ENCODE measurements around the gene GRIN2C.

GRIN2C gene

GRCh38 chr17:74804683-74805082 lies 55.0 kb downstream of the GRIN2C start:
- in situ Hi-C loops (cut with HindIII; ENCODE audit: low sequenced_read_pairs) = no loop called here

DNA sequence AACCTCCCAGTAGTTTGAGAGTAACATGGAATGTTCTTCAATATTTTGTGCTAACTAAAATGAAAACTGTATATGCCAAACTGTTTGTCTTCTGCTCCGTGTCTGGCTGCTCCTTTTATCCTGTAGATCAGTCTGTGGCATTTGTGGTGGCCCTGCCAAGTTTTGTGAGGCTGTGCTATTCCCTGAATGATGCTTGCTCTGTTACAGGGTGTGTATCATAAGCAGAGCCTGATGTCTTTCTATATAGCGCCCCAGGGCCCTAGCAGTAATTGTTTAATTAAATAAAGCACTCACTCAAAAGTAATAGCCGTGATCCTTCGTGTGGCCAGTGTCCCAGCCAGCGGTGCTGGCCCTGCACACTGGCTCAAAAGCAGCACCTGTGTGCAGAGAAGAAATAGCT lies 55.7 kb downstream of the GRIN2C start:
- in situ Hi-C loops (cut with HindIII; ENCODE audit: low sequenced_read_pairs) = no loop called here

- in situ Hi-C loops (cut with HindIII; ENCODE audit: low sequenced_read_pairs) = no loop called here
Measured at GRCh38 chr17:74803388-74803930, 56.2 kb downstream of the GRIN2C start.

DNA sequence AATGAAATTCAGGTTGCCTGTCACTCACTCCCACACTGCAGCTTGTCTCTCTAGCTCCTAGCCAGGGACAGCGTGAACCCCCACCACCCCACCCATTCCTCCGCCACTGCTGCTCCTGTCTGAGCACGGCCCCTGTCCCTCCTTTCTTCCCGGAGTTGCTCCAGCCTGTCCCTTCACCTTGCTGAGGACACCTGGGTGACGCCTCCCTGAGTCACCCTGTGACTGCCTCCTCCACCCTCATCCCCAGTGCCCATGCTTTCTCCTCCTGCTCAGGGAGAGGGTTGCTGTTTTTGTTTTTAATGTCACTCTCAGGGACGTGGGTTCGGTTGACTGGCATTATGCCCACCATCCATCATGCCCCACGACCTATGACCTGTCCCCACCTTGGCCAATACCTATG lies 57.8 kb downstream of the GRIN2C start:
- in situ Hi-C loops (cut with HindIII; ENCODE audit: low sequenced_read_pairs) = no loop called here

GRCh38 chr17:74800531-74800930 lies 59.2 kb downstream of the GRIN2C start:
- in situ Hi-C loops (cut with HindIII; ENCODE audit: low sequenced_read_pairs) = no loop called here

- in situ Hi-C loops (cut with HindIII; ENCODE audit: low sequenced_read_pairs) = no loop called here
Measured at GRCh38 chr17:74799097-74799496, 60.6 kb downstream of the GRIN2C start.

- in situ Hi-C loops (cut with HindIII; ENCODE audit: low sequenced_read_pairs) = no loop called here
Measured at GRCh38 chr17:74798239-74798707, 61.4 kb downstream of the GRIN2C start.

- in situ Hi-C loops (cut with HindIII; ENCODE audit: low sequenced_read_pairs) = no loop called here
Measured at GRCh38 chr17:74797824-74798223, 61.9 kb downstream of the GRIN2C start.

DNA sequence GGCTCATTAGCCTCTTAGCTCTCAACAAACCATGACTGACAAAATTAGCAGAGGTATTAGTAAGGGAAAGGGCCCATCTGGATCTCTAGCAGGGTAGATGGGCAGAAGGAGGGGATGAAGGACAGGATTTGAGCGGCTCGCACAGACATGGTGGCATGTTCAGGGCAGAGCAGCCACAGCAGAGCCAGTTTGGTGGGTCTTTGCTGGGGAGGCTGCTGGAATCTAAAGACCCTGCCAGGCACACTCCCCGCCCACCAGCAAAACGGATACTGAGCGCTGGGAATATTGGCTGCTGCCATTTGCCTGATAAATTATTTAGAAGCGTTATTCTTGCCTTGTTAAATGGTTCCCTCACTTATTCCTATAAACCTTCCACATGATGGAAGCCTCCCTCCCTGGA lies 62.8 kb downstream of the GRIN2C start:
- in situ Hi-C loops (cut with HindIII; ENCODE audit: low sequenced_read_pairs) = no loop called here

- in situ Hi-C loops (cut with HindIII; ENCODE audit: low sequenced_read_pairs) = no loop called here
Measured at GRCh38 chr17:74796211-74796610, 63.5 kb downstream of the GRIN2C start.

DNA sequence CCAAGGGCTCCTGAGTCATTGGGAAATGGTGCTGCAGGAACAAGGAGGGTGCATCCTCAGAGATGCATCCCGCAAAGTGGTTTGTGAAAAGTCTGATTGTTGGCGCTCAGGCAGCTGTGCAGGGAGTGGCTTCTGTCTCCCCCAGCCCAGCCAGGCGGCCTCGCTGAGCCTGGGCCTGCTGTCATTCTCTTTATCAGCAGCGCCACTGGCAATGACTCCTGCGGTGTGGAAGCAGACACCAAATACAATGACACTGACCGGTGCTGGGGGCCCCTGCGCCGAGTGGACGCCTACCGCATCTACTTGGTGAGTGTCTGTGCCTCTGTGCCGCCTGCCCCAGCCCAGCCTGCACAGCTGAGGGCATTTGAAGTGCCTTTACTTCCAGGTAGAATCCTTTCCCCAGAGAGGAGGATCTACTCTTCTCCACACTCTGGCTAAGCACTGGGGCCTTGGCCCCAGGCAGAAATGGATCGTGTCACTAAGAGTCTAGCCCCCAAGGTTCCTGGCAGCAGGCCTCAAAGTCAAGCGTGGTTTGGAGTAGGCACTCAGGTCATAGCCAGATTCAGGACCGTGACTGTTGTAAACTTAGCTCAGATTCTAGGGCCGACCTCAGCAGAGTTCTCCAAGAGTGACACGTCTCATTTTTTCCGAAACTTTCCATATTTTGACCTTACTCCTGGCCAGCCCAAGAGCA lies 64.2 kb downstream of the GRIN2C start:
- in situ Hi-C loops (cut with HindIII; ENCODE audit: low sequenced_read_pairs) = no loop called here

DNA sequence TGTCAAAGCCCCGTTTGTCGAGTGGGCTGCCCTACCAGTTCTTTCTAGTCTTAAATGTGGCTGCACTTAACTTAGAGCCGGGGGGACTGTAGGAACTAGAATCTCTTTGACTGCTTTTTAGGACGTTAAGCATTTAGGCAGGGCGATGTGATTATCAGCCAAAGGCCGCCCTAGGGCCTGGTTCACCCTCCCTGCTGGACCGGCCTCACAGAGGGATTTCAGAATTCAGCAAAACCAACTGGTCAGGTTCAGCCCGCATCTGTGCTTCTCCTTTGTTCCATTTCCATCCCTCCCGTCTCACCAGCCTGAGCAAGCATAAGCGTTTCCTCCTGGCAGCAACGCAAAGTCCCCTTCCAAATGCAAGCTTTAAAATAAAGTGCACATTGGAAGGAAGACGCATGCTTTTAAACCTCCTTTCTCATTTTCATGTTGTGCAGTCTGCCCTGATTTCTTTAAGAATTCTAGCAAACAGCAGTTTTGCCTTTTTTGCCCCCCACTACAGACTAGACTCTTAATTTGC lies 67.0 kb downstream of the GRIN2C start:
- in situ Hi-C loops (cut with HindIII; ENCODE audit: low sequenced_read_pairs) = no loop called here
